K562 (cell line): Measurements from ENCODE around the gene DEDD. TPM values are rescaled to one million over a fixed set of nuclear protein-coding genes. Genes with fewer than 3 reads are reported as not detected.

Experiments
- BHLHE40 ChIP-seq: IDR thresholded peaks from 2 replicates; pipeline ENCODE4 v1.6.1; 2011; ENCODE audit warnings: low read length, improper control_type of control experiment
- CHAMP1 ChIP-seq: fragments of 450-650 bp; IDR thresholded peaks from 2 replicates; pipeline ENCODE4 v1.6.1; 2016; ENCODE audit warnings: mild to moderate bottlenecking
- CREB1 ChIP-seq, 2 experiments: sonication (generic) in 1 of 2; formaldehyde crosslinking in 1 of 2; IDR thresholded peaks; 2 replicates each; pipeline versions ENCODE4 v1.6.1 to v1.8.0; 2012 to 2022; ENCODE audit warnings: inconsistent platforms in 1 of 2, mild to moderate bottlenecking in 1 of 2, missing genetic modification reagents in 1 of 2, moderate library complexity in 1 of 2
- E2F1 ChIP-seq: sonication (generic); formaldehyde crosslinking; IDR thresholded peaks from 2 replicates; pipeline ENCODE4 v1.8.1; 2023; ENCODE audit warnings: mild to moderate bottlenecking, missing genetic modification reagents, moderate library complexity
- EGR1 ChIP-seq: fragments of 450-650 bp; conservative IDR thresholded peaks from 2 replicates; pipeline ENCODE4 v1.6.1; 2017; ENCODE audit warnings: mild to moderate bottlenecking
- FOS ChIP-seq: IDR thresholded peaks from 3 replicates; pipeline ENCODE4 v1.6.1; 2011; ENCODE audit not compliant: insufficient read length; ENCODE audit errors: extremely low read depth
- NCOA4 ChIP-seq: fragments of 450-650 bp; IDR thresholded peaks from 2 replicates; pipeline ENCODE4 v1.6.1; 2018; ENCODE audit warnings: mild to moderate bottlenecking; ENCODE audit not compliant: partially characterized antibody
- SP2 ChIP-seq: IDR thresholded peaks from 2 replicates; pipeline ENCODE4 v1.6.1; 2011; ENCODE audit warnings: mild to moderate bottlenecking, low read depth, low read length, moderate library complexity; ENCODE audit not compliant: poor library complexity, severe bottlenecking; ENCODE audit errors: extremely low read depth
- SRSF3 ChIP-seq: fragments of 200-400 bp; formaldehyde crosslinking; IDR thresholded peaks from 2 replicates; pipeline ENCODE4 v1.6.1; 2016; ENCODE audit warnings: mild to moderate bottlenecking, low read length, moderate library complexity; ENCODE audit not compliant: insufficient read depth
- TOE1 ChIP-seq, 2 experiments: fragments of 450-650 bp in 1 of 2; sonication (generic) in 1 of 2; formaldehyde crosslinking in 1 of 2; IDR thresholded peaks; 2 replicates each; pipeline versions ENCODE4 v1.7.1 to v1.8.0; 2016 to 2022; ENCODE audit warnings: borderline replicate concordance in 2 of 2, mild to moderate bottlenecking in 2 of 2, antibody characterized with exemption in 1 of 2, inconsistent platforms in 1 of 2, low read depth in 1 of 2, missing genetic modification reagents in 1 of 2, moderate library complexity in 1 of 2
- XRCC4 ChIP-seq: IDR thresholded peaks from one replicate; pipeline ENCODE4 v1.6.1; 2011; ENCODE audit not compliant: insufficient read depth, insufficient read length; ENCODE audit errors: extremely low read depth
- ZBTB2 ChIP-seq: fragments of 450-650 bp; IDR thresholded peaks from 2 replicates; pipeline ENCODE4 v1.6.1; 2016; ENCODE audit warnings: antibody characterized with exemption
- polyA plus RNA-seq, 8 experiments: library from polyadenylated mRNA; depleted of rRNA in 4 of 8; stranded (reverse) in 5 of 8; unstranded in 3 of 8; fragments of >200 nt; fragmentation: Nextera tagmentation in 2 of 8; fragmentation: Illumina TruSeq in 1 of 8; extraction: Ambion mirVana in 2 of 8; extraction: Trizol in 1 of 8; gene quantifications; 2 replicates each; pipeline versions ENCODE4 v1.2.1 to v1.2.3, GENCODE V29; 2011 to 2014; ENCODE audit warnings: inconsistent platforms in 1 of 8, missing spikeins in 1 of 8
- total RNA-seq, 7 experiments: library from RNA; depleted of rRNA in 6 of 7; stranded (reverse); fragments of >200 nt in 6 of 7; fragmentation: Illumina TruSeq in 2 of 7; extraction: Trizol in 2 of 7; gene quantifications; 2 replicates each; pipeline versions ENCODE4 v1.2.1 to v1.2.3, GENCODE V29; 2011 to 2021; ENCODE audit warnings: low replicate concordance in 1 of 7
- TF ChIP-seq, protein P1 (sequence below): sonication (generic); formaldehyde crosslinking; IDR thresholded peaks from 2 replicates; pipeline ENCODE4 v1.8.0; 2022; ENCODE audit warnings: mild to moderate bottlenecking, missing genetic modification reagents
- TF ChIP-seq, protein P2 (sequence below), 2 experiments: fragments of 250-450 bp in 1 of 2; fragments of 450-650 bp in 1 of 2; sonication (Bioruptor Pico) in 1 of 2; IDR thresholded peaks; 2 replicates each; pipeline versions ENCODE4 v1.6.1 to v1.8.0; 2016 to 2021; ENCODE audit warnings: mild to moderate bottlenecking in 2 of 2, moderate library complexity in 2 of 2, missing compliant biosample characterization in 1 of 2, missing genetic modification characterization in 1 of 2
- TF ChIP-seq, protein P3 (sequence below): fragments of 250-450 bp; sonication (Bioruptor Pico); IDR thresholded peaks from 2 replicates; pipeline ENCODE4 v1.5.0; 2021

DEDD gene
- total and polyA plus RNA-seq, 9 of the 15 experiments (the other 6 are each of a cell fraction or from before 2014, with no cell fraction given), result 11.6 to 41.0 (median 16.8) TPM

DNA sequence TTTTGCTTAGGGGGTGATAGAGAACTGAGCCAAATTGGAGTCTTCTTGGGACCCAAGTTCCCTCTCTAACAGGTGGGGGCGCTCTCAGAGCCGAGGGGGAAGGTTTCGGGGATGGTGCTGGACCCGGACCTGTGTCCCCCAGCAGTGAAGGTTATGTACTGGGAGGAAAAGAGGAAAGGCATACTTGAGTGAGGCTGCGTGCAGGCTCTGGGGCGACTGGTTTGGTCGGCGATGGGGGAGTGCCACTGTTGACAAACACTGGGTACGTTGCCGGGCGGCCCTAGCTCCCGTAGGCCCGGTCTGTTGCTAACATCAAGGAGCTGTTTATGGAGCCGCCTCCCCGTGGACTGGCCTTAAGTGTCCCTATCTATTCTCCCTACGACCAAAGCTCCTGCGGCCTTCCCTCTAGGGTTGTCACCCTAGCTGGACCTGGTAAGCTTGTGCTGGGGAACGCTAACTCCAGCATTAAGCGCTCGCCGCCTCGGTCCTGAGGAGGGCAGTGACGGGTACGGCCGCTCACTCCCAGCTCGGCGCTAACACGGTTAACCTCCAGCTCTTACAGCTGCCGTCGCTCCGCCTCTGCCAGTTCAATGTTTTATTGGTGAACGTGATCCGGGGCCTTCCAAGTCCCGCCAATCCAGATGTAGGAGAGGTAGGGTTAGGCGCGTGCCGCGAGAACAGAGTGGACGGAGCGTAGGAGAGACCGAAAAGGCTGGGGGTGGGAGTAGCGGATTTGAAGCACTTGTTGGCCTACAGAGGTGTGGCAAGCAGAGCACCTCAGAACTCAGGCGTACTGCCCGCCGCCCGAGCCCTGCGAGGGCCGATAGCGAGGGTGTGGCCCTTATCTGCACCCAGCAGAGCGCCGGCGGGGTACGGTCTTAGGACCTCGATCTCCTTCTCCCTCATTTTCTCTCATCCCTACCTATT is 33.5 kb upstream of the DEDD start, which contains the start of gene PPOX (continued):
- TF ChIP-seq ZBTB2 (no peak; the same call in 1 of the 2 replicates), CHAMP1 (peak; percentile 93; the same call in 1 of the 2 replicates), NCOA4 (no peak), FOS (peak; percentile 67), XRCC4 (no peak), SRSF3 (no peak), TOE1 (IDR thresholded peaks at IDR 0.05; ENCODE audit: borderline replicate concordance) (peak; percentile 89; the same call in 1 of the 2 replicates), TOE1 (CRISPR knock-in tag; IDR thresholded peaks at IDR 0.05; ENCODE audit: borderline replicate concordance, low read depth) (no peak), BHLHE40 (peak; percentile 96), E2F1 (CRISPR knock-in tag) (peak; percentile 75), SP2 (no peak), EGR1 (peak; percentile 75), CREB1 (IDR thresholded peaks at IDR 0.05) (peak; percentile 71), CREB1 (CRISPR knock-in tag; IDR thresholded peaks at IDR 0.05) (peak; percentile 66)
- TF ChIP-seq, protein P1, sequence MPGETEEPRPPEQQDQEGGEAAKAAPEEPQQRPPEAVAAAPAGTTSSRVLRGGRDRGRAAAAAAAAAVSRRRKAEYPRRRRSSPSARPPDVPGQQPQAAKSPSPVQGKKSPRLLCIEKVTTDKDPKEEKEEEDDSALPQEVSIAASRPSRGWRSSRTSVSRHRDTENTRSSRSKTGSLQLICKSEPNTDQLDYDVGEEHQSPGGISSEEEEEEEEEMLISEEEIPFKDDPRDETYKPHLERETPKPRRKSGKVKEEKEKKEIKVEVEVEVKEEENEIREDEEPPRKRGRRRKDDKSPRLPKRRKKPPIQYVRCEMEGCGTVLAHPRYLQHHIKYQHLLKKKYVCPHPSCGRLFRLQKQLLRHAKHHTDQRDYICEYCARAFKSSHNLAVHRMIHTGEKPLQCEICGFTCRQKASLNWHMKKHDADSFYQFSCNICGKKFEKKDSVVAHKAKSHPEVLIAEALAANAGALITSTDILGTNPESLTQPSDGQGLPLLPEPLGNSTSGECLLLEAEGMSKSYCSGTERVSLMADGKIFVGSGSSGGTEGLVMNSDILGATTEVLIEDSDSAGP (CRISPR knock-in tag), result no peak
- TF ChIP-seq, protein P2, sequence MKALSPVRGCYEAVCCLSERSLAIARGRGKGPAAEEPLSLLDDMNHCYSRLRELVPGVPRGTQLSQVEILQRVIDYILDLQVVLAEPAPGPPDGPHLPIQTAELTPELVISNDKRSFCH (CRISPR knock-in tag; IDR thresholded peaks at IDR 0.05), result no peak
- TF ChIP-seq, protein P2 (tag; IDR thresholded peaks at IDR 0.05), result peak; percentile 67; the same call in 1 of the 2 replicates
- TF ChIP-seq, protein P3, sequence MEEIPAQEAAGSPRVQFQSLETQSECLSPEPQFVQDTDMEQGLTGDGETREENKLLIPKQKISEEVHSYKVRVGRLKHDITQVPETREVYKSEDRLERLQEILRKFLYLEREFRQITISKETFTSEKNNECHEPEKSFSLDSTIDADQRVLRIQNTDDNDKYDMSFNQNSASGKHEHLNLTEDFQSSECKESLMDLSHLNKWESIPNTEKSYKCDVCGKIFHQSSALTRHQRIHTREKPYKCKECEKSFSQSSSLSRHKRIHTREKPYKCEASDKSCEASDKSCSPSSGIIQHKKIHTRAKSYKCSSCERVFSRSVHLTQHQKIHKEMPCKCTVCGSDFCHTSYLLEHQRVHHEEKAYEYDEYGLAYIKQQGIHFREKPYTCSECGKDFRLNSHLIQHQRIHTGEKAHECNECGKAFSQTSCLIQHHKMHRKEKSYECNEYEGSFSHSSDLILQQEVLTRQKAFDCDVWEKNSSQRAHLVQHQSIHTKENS (CRISPR knock-in tag), result no peak
